Duodenal mucosa (tissue), 2 donors: ENCODE results near the gene MAGI3.
"Not testable (repeated sequence)": the region's sequence is repeated elsewhere in the genome, so short reads cannot be mapped to it uniquely, and the experiment has no call there.

Experiments used
- H3K27ac ChIP-seq: one replicate; pipeline ENCODE4 v1.7.0; 2013; ENCODE audit warnings: low read depth, low read length
- H3K27me3 ChIP-seq, 2 donors: one replicate each; pipeline ENCODE4 v1.7.0; 2013; ENCODE audit warnings: low read length in 2 of 2, control low read depth in 1 of 2; ENCODE audit not compliant: insufficient read depth in 2 of 2, control insufficient read depth in 1 of 2
- H3K36me3 ChIP-seq, 2 donors: one replicate each; pipeline ENCODE4 v1.7.0; 2013; ENCODE audit warnings: low read length in 2 of 2, control low read depth in 1 of 2; ENCODE audit not compliant: insufficient read depth in 2 of 2, control insufficient read depth in 1 of 2
- H3K4me1 ChIP-seq, 2 donors: one replicate each; pipeline ENCODE4 v1.7.0; 2013; ENCODE audit warnings: low read length in 2 of 2, control low read depth in 1 of 2; ENCODE audit not compliant: insufficient read depth in 2 of 2, control insufficient read depth in 1 of 2
- H3K4me3 ChIP-seq, 2 donors: one replicate each; pipeline ENCODE4 v1.7.0; 2013; ENCODE audit warnings: low read length in 2 of 2, low read depth in 1 of 2
- H3K9ac ChIP-seq, 2 donors: one replicate each; pipeline ENCODE4 v1.7.0; 2013; ENCODE audit warnings: low read length in 2 of 2, low read depth in 1 of 2
- H3K9me3 ChIP-seq, 2 donors: one replicate each; pipeline ENCODE4 v1.7.0; 2013; ENCODE audit warnings: low read length in 2 of 2, control low read depth in 1 of 2; ENCODE audit not compliant: control insufficient read depth in 1 of 2

MAGI3 gene

GRCh38 chr1:113551728-113552127 is 161.4 kb downstream of the MAGI3 start:
- no peaks in the 10 kb centered on the region for H3K36me3 ChIP-seq
- H3K9me3 ChIP-seq: no peaks in the 10 kb centered on the region
- H3K27me3 ChIP-seq: no peaks in the 10 kb centered on the region
- no peak overlapping the region for H3K27ac ChIP-seq
- H3K9ac ChIP-seq: no peak overlapping the region
- H3K4me1 ChIP-seq: no peaks in the 10 kb centered on the region
- H3K4me3 ChIP-seq: no peak overlapping the region

- H3K9me3 ChIP-seq: no peaks in the 10 kb centered on the region
- peaks cover 0 to 2% of the 10 kb centered on the region in 2 donors for H3K36me3 ChIP-seq
- no peak overlapping the region for H3K9ac ChIP-seq
- H3K4me3 ChIP-seq: no peak overlapping the region
- H3K27ac ChIP-seq: no peak overlapping the region
- no peaks in the 10 kb centered on the region for H3K27me3 ChIP-seq
- H3K4me1 ChIP-seq: no peaks in the 10 kb centered on the region
These were observed 161.9 kb downstream of the MAGI3 start for GRCh38 chr1:113552244-113552643.

- no peaks in the 10 kb centered on the region for H3K9me3 ChIP-seq
- H3K4me1 ChIP-seq: no peaks in the 10 kb centered on the region
- H3K27ac ChIP-seq: no peak overlapping the region
- no peaks in the 10 kb centered on the region for H3K27me3 ChIP-seq
- no peak overlapping the region for H3K9ac ChIP-seq
- no peak overlapping the region for H3K4me3 ChIP-seq
- peaks cover 0 to 7% of the 10 kb centered on the region in 2 donors for H3K36me3 ChIP-seq
These were observed 166.9 kb downstream of the MAGI3 start for GRCh38 chr1:113557187-113557586.

DNA sequence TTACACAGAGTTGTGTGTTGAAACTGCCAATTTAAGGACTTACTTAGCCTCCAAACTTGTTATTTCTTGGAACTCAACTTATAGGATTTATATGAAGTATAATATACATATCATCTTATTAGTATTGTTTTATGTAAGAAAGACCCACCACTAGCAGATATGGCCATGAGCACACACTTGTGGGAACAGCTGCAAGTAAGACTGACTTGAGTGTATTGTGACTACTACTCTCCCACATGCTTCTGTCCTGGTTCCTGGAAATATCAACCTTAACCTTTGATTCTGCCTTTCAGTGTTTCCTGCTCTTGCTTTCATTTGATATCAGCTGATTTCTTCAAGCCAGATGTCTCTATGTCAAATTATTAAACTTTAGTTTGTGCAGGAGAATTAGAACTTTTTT is 175.3 kb downstream of the MAGI3 start:
- Histone ChIP-seq H3K27me3 (no peaks in the 10 kb centered on the region), H3K27ac (no peak overlapping the region), H3K9me3 (peaks cover 0 to 16% of the 10 kb centered on the region in 2 donors), H3K9ac (no peak overlapping the region), H3K36me3 (no peaks in the 10 kb centered on the region), H3K4me1 (no peaks in the 10 kb centered on the region), H3K4me3 (no peak overlapping the region)

- Histone ChIP-seq H3K4me3 (no peak overlapping the region), H3K27ac (no peak overlapping the region), H3K36me3 (no peaks in the 10 kb centered on the region), H3K9me3 (peaks cover 0 to 16% of the 10 kb centered on the region in 2 donors), H3K9ac (no peak overlapping the region), H3K27me3 (no peaks in the 10 kb centered on the region), H3K4me1 (no peaks in the 10 kb centered on the region)
These were observed 177.1 kb downstream of the MAGI3 start for GRCh38 chr1:113567427-113567826.

- not testable (repeated sequence) for H3K4me3 ChIP-seq, H3K9me3 ChIP-seq, H3K36me3 ChIP-seq, H3K9ac ChIP-seq, H3K4me1 ChIP-seq, H3K27me3 ChIP-seq, H3K27ac ChIP-seq
These were observed 185.5 kb downstream of the MAGI3 start for GRCh38 chr1:113575744-113576260.

GRCh38 chr1:113576271-113576670 is 186.0 kb downstream of the MAGI3 start:
- Histone ChIP-seq H3K36me3 (no peaks in the 10 kb centered on the region), H3K9ac (no peak overlapping the region), H3K9me3 (no peaks in the 10 kb centered on the region), H3K27ac (no peak overlapping the region), H3K4me1 (no peaks in the 10 kb centered on the region), H3K27me3 (no peaks in the 10 kb centered on the region), H3K4me3 (no peak overlapping the region)

DNA sequence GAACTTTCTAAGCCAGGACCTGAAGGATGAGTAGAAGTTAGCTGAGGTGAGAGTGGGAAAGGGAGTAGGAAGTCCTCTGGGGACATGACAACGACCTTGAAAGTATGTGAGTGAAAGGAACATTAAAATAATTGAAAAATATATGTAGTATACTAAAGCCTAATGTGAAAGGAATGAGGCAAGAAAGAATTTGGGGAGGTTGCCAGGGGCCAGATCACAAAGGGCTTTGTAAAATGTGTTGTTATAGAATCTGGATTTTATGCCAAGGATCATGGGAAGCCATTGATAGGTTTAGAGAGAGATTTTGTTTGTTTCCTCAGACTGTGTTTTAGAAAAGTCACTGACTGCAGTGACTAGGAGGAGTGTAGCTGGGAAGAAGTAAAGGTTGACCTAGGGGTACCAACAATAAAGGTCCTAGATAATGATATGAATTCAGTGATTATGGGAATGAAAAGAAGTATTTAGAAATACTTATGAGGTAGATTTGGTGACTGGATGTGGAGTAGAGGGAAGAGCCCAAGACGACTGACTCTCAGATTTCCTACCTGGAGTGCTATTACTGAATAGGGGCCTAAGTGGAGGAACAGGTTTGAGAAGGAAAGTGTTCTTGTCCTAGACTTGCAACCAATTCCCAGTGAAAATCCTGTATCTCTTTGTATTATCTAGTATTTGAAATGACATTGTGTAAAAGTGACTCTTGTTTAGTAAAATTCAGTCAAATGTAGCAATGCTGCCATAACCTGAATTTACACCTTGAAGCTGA is 189.1 kb downstream of the MAGI3 start:
- no peaks in the 10 kb centered on the region for H3K27me3 ChIP-seq
- no peak overlapping the region for H3K9ac ChIP-seq
- H3K27ac ChIP-seq: no peak overlapping the region
- no peaks in the 10 kb centered on the region for H3K36me3 ChIP-seq
- no peaks in the 10 kb centered on the region for H3K9me3 ChIP-seq
- no peak overlapping the region for H3K4me3 ChIP-seq
- no peaks in the 10 kb centered on the region for H3K4me1 ChIP-seq

DNA sequence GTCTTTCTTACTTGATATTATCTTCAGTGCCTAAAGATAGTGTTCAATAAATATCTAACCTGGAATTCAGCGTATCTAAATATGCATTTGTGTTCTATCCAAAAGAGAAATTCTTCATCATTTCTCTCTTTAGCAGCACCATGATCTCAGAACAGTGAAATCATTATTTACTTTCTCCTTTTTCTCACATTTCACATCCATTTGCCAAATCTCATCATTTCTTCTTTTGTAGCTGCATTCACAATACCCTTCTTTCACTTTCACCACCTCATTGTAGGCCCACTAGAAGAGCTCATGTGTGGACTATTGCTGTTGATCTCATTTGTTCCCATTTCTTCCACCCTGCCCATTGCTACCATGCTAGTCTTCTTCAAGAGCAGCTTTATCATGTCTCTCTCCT is 191.0 kb downstream of the MAGI3 start:
- Histone ChIP-seq H3K27me3 (no peaks in the 10 kb centered on the region), H3K27ac (no peak overlapping the region), H3K9ac (no peak overlapping the region), H3K36me3 (peaks cover 0 to 2% of the 10 kb centered on the region in 2 donors), H3K4me1 (no peaks in the 10 kb centered on the region), H3K4me3 (no peak overlapping the region), H3K9me3 (no peaks in the 10 kb centered on the region)

- H3K9ac ChIP-seq: no peak overlapping the region
- no peak overlapping the region for H3K4me3 ChIP-seq
- no peaks in the 10 kb centered on the region for H3K4me1 ChIP-seq
- no peaks in the 10 kb centered on the region for H3K9me3 ChIP-seq
- H3K27me3 ChIP-seq: no peaks in the 10 kb centered on the region
- peaks cover 0 to 8% of the 10 kb centered on the region in 2 donors for H3K36me3 ChIP-seq
- H3K27ac ChIP-seq: no peak overlapping the region
These were observed 191.8 kb downstream of the MAGI3 start for GRCh38 chr1:113582084-113582483.
